ENCODE data around the gene SEPHS2. TPM values are rescaled to one million over a fixed set of nuclear protein-coding genes. Genes with fewer than 3 reads are reported as not detected.

SEPHS2 gene
- total RNA-seq, 1 experiment from 2014 or later: 91.6 TPM

DNA sequence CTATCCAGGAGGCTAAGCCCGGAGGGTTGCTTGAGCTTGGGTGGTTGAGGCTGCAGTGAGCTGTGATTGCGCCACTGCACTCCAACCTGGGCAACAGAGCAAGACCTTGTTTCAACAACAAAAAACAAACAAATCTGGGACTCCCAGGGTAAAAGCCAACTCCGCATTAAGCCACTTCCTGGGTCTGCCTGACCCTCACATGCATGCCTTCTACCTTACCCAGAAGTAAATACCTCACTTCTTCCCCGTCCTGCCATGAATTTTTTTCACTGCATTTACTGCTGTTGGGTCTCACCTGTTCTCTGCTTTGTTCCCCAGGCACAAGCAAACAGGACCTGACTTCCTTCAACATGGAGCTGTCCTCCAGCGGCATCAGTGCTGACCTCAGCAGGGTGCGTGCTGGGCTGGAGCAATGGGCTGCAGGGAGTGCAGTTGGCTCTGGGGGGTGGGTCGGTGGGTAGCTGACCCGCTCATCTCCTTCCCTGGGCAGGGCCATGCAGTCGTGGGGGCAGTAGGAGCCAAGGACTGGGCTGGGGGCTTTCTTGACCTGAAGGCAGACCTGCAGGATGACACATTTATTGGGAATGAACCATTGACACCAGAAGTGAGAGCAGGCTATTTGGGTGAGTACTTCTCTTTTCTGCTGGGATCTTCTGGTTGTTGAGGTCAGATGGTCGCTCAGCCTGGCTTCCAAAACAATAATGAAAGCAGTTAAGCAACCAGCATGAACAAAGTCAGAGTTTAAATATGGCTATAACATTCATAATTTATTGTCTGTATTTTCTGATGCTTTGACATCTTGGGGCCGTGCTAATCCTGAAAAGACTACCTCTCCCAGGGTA, 43.3 kb upstream of the SEPHS2 start:
- Mint-ChIP-seq H3K27ac (ENCODE audit: unreplicated experiment) (no peak overlapping the region), H3K27me3 (ENCODE audit: insufficient read depth, unreplicated experiment) (no peaks in the 10 kb centered on the region), H3K4me1 (ENCODE audit: low read depth, unreplicated experiment) (no peaks in the 10 kb centered on the region), H3K4me3 (ENCODE audit: unreplicated experiment) (no peak overlapping the region), H3K36me3 (ENCODE audit: insufficient read depth, unreplicated experiment) (no peaks in the 10 kb centered on the region), H3K9me3 (ENCODE audit: unreplicated experiment) (no peaks in the 10 kb centered on the region)
- H3K9me3 ChIP-seq: no peaks in the 10 kb centered on the region
- no TSS peak for BruUV-seq (replicated peaks)
- H3K4me3 ChIP-seq (ENCODE audit: low read depth, low read length): no peak overlapping the region
- DNase-seq: peak in 1 of 2 experiments; percentile 7
- H3K27me3 ChIP-seq (replicated peaks; ENCODE audit: control insufficient read depth, insufficient read depth, low read length): no peaks in the 10 kb centered on the region
- ChIA-PET CTCF (interaction anchor here (0.6 to 1.1 kb wide), 2 partner anchors 47 to 342 kb away, joined by 4 to 6 read pairs; no protein-coding TSS in a partner anchor), POLR2A (no interaction called here)
- H3K4me1 ChIP-seq: no peaks in the 10 kb centered on the region
- intact Hi-C loops (cut with micrococcal nuclease; ENCODE audit: unreplicated experiment): no loop called here
- no peak for TF ChIP-seq CTCF (IDR thresholded peaks at IDR 0.05; ENCODE audit: insufficient read depth in 1 of 2, low read depth in 1 of 2, low read length in 1 of 2, severe bottlenecking in 1 of 2, unreplicated experiment in 1 of 2)
- no peaks in the 10 kb centered on the region for H3K36me3 ChIP-seq (ENCODE audit: control insufficient read depth, insufficient read depth, low read length)

- ChIA-PET CTCF (no interaction called here), POLR2A (no interaction called here)
- BruUV-seq (replicated peaks): no TSS peak
- no peaks in the 10 kb centered on the region for H3K4me1 ChIP-seq
- H3K9me3 ChIP-seq: no peaks in the 10 kb centered on the region
- DNase-seq: no peak
- no peaks in the 10 kb centered on the region for H3K36me3 ChIP-seq (ENCODE audit: control insufficient read depth, insufficient read depth, low read length)
- Mint-ChIP-seq H3K27ac (ENCODE audit: unreplicated experiment) (no peak overlapping the region), H3K27me3 (ENCODE audit: insufficient read depth, unreplicated experiment) (no peaks in the 10 kb centered on the region), H3K9me3 (ENCODE audit: unreplicated experiment) (no peaks in the 10 kb centered on the region), H3K4me1 (ENCODE audit: low read depth, unreplicated experiment) (no peaks in the 10 kb centered on the region), H3K36me3 (ENCODE audit: insufficient read depth, unreplicated experiment) (no peaks in the 10 kb centered on the region), H3K4me3 (ENCODE audit: unreplicated experiment) (no peak overlapping the region)
- TF ChIP-seq CTCF (IDR thresholded peaks at IDR 0.05; ENCODE audit: insufficient read depth in 1 of 2, low read depth in 1 of 2, low read length in 1 of 2, severe bottlenecking in 1 of 2, unreplicated experiment in 1 of 2): no peak
- intact Hi-C loops (cut with micrococcal nuclease; ENCODE audit: unreplicated experiment): no loop called here
- no peak overlapping the region for H3K4me3 ChIP-seq (ENCODE audit: low read depth, low read length)
- no peaks in the 10 kb centered on the region for H3K27me3 ChIP-seq (replicated peaks; ENCODE audit: control insufficient read depth, insufficient read depth, low read length)
Measured at GRCh38 chr16:30485818-30486436, 40.3 kb upstream of the SEPHS2 start.

- H3K27me3 ChIP-seq (replicated peaks; ENCODE audit: control insufficient read depth, insufficient read depth, low read length): no peaks in the 10 kb centered on the region
- no peaks in the 10 kb centered on the region for H3K36me3 ChIP-seq (ENCODE audit: control insufficient read depth, insufficient read depth, low read length)
- TF ChIP-seq CTCF (IDR thresholded peaks at IDR 0.05; ENCODE audit: insufficient read depth in 1 of 2, low read depth in 1 of 2, low read length in 1 of 2, severe bottlenecking in 1 of 2, unreplicated experiment in 1 of 2): no peak
- ChIA-PET POLR2A (no interaction called here), CTCF (no interaction called here)
- no peaks in the 10 kb centered on the region for H3K36me3 Mint-ChIP-seq (ENCODE audit: insufficient read depth, unreplicated experiment)
- no peak overlapping the region for H3K4me3 ChIP-seq (ENCODE audit: low read depth, low read length)
- no peak overlapping the region for H3K4me3 Mint-ChIP-seq (ENCODE audit: unreplicated experiment)
- peaks cover 2% of the 10 kb centered on the region for H3K27me3 Mint-ChIP-seq (ENCODE audit: insufficient read depth, unreplicated experiment)
- no peaks in the 10 kb centered on the region for H3K4me1 Mint-ChIP-seq (ENCODE audit: low read depth, unreplicated experiment)
- H3K9me3 ChIP-seq: no peaks in the 10 kb centered on the region
- no peaks in the 10 kb centered on the region for H3K4me1 ChIP-seq
- no peak for DNase-seq
- intact Hi-C loops (cut with micrococcal nuclease; ENCODE audit: unreplicated experiment): no loop called here
- H3K9me3 Mint-ChIP-seq (ENCODE audit: unreplicated experiment): no peaks in the 10 kb centered on the region
- H3K27ac Mint-ChIP-seq (ENCODE audit: unreplicated experiment): no peak overlapping the region
- no TSS peak for BruUV-seq (replicated peaks)
Measured at GRCh38 chr16:30484887-30485286, 39.2 kb upstream of the SEPHS2 start.

Measured in Caco-2 (cell line).